ENCODE results near the gene CMBL.

DNA sequence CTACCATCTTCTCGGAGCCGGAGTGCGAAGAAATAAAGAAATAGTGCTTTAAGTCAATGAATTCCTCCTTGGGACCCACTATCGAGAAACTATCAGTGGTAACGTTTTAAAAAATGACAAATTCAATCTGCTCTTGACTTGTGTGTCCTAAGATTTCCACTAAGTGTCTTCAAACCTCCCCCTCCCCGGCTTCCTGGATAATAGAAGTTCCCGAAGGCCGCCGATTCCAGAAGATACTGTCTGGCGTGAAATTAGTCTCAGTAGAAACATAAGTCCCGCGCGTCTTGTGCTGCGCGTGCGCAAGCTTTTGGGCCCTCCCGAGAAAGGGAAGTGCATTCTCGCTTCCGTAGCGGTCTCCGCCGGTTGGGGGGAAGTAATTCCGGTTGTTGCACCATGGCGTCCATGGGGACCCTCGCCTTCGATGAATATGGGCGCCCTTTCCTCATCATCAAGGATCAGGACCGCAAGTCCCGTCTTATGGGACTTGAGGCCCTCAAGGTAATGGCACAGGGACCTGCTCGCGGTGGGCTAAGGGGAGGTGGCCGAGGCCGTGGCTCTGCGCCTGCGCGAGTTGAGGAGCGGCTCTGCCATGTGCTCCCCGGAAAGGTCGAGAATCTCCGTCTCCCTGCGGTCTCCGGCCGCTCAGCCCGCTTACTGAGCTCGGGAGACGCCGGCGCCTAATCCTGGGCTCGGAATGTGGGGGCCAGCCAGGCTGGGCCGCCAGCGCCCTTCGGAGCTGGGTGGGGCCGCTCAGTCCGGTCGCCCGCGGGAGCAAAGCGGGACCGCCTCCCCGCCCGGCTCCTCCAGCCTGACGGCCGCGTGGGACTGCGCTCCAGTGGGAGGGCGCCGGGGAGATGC, 57.5 kb downstream of the CMBL start, which contains the start of gene CCT5:
- TF ChIP-seq POLR2AphosphoS5 (IDR thresholded peaks at IDR 0.05; ENCODE audit: low read depth, low read length) = peak; percentile 93
- TF ChIP-seq, protein P1, sequence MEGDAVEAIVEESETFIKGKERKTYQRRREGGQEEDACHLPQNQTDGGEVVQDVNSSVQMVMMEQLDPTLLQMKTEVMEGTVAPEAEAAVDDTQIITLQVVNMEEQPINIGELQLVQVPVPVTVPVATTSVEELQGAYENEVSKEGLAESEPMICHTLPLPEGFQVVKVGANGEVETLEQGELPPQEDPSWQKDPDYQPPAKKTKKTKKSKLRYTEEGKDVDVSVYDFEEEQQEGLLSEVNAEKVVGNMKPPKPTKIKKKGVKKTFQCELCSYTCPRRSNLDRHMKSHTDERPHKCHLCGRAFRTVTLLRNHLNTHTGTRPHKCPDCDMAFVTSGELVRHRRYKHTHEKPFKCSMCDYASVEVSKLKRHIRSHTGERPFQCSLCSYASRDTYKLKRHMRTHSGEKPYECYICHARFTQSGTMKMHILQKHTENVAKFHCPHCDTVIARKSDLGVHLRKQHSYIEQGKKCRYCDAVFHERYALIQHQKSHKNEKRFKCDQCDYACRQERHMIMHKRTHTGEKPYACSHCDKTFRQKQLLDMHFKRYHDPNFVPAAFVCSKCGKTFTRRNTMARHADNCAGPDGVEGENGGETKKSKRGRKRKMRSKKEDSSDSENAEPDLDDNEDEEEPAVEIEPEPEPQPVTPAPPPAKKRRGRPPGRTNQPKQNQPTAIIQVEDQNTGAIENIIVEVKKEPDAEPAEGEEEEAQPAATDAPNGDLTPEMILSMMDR (IDR thresholded peaks at IDR 0.05) = no peak
